Measurements from ENCODE around the gene NKX1-1. TPM values are rescaled to one million over a fixed set of nuclear protein-coding genes. Genes with fewer than 3 reads are reported as not detected.

The NKX1-1 gene
- total and polyA plus RNA-seq, 2 experiments from 2014 or later: not detected

- no peak overlapping the region for H3K27ac Mint-ChIP-seq
- H3K9me3 Mint-ChIP-seq: no peaks in the 10 kb centered on the region; the same call in 2 of the 3 replicates
- Histone ChIP-seq H3K4me1 (ENCODE audit: insufficient read depth) (no peaks in the 10 kb centered on the region), H3K9me2 (ENCODE audit: insufficient read depth) (no peaks in the 10 kb centered on the region), H3F3A (replicated peaks; ENCODE audit: low read depth) (no peaks in the 10 kb centered on the region), H3K27ac (ENCODE audit: low read depth) (no peak overlapping the region), H4K20me1 (replicated peaks; ENCODE audit: insufficient read depth) (no peaks in the 10 kb centered on the region), H3K4me2 (no peak overlapping the region), H2AFZ (no peak overlapping the region), H3K79me2 (replicated peaks; ENCODE audit: insufficient read depth) (no peaks in the 10 kb centered on the region), H3K27me3 (ENCODE audit: insufficient read depth) (no peaks in the 10 kb centered on the region), H3K36me3 (ENCODE audit: insufficient read depth) (no peaks in the 10 kb centered on the region), H3K4me3 (no peak overlapping the region)
- TF ChIP-seq EZH2 (IDR thresholded peaks at IDR 0.05; ENCODE audit: low read depth, unreplicated experiment) (no peak), POLR2AphosphoS5 (IDR thresholded peaks at IDR 0.05; ENCODE audit: low read depth) (no peak), ZNF462 (CRISPR knock-in tag; IDR thresholded peaks at IDR 0.05) (no peak), CREB1 (CRISPR knock-in tag; IDR thresholded peaks at IDR 0.05; ENCODE audit: low read depth) (no peak), JUNB (IDR thresholded peaks at IDR 0.05; ENCODE audit: unreplicated experiment) (no peak), EZH2phosphoT487 (IDR thresholded peaks at IDR 0.05; ENCODE audit: unreplicated experiment) (no peak), ZNF331 (CRISPR knock-in tag; IDR thresholded peaks at IDR 0.05; ENCODE audit: low read depth) (no peak), NANOG (IDR thresholded peaks at IDR 0.05; ENCODE audit: borderline replicate concordance) (no peak), ZNF114 (CRISPR knock-in tag; IDR thresholded peaks at IDR 0.05) (no peak), ETS1 (IDR thresholded peaks at IDR 0.05) (no peak), CTCF (conservative IDR thresholded peaks at IDR 0.05; ENCODE audit: low read depth in 2 of 2) (no peak), STAT1 (IDR thresholded peaks at IDR 0.05; ENCODE audit: unreplicated experiment) (no peak), REST (IDR thresholded peaks at IDR 0.05; ENCODE audit: unreplicated experiment) (no peak)
- peaks cover 10% of the 10 kb centered on the region for H3K36me3 Mint-ChIP-seq (ENCODE audit: low read depth)
- DNase-seq (ENCODE audit: low spot score): no peak
- H3K4me1 Mint-ChIP-seq: peaks cover 3% of the 10 kb centered on the region; the same call in 2 of the 3 replicates
- peaks cover 2% of the 10 kb centered on the region for H3K27me3 Mint-ChIP-seq (ENCODE audit: insufficient read depth, low read depth, poor library complexity)
- ATAC-seq: no peak
- H3K4me3 Mint-ChIP-seq: no peak overlapping the region
These were observed 46.3 kb downstream of the NKX1-1 start for GRCh38 chr4:1359976-1360375.
